Stimulated activated CD8-positive, alpha-beta memory T cell treated with anti-CD3 and anti-CD28 coated beads, Interleukin-12 subunit alpha, Interleukin-12 subunit beta, amount 100 ng/mL, for 4 hours (primary cell): ENCODE results near the gene UBE2N.

Experiments used
- DNase-seq: peaks from one replicate; pipeline ENCODE4 v3.0.0-alpha.2; 2020; ENCODE audit warnings: low read depth

The UBE2N gene

GRCh38 chr12:93379981-93380361, 61.8 kb downstream of the UBE2N start:
- DNase-seq = no peak

- DNase-seq = no peak
Measured at GRCh38 chr12:93379326-93379980, 62.3 kb downstream of the UBE2N start.

- no peak for DNase-seq
Measured at GRCh38 chr12:93378998-93379325, 62.8 kb downstream of the UBE2N start.

GRCh38 chr12:93378196-93378997, 63.4 kb downstream of the UBE2N start:
- DNase-seq = peak; percentile 41

GRCh38 chr12:93377252-93378195, 64.2 kb downstream of the UBE2N start, which contains the start of gene NUDT4:
Gene NUDT4, plus strand, starts transcription at chr12:93377925. Its CDS starts 398 bp downstream, at chr12:93378323.
- peak; percentile 96 for DNase-seq

- DNase-seq = no peak
Measured at GRCh38 chr12:93376436-93377251, 65.1 kb downstream of the UBE2N start.

GRCh38 chr12:93375906-93376305, 65.8 kb downstream of the UBE2N start:
- DNase-seq = no peak

- DNase-seq = no peak
Measured at GRCh38 chr12:93373961-93374656, 67.6 kb downstream of the UBE2N start.

- no peak for DNase-seq
Measured at GRCh38 chr12:93370947-93371346, 70.8 kb downstream of the UBE2N start.

- no peak for DNase-seq
Measured at GRCh38 chr12:93369505-93369904, 72.2 kb downstream of the UBE2N start.

- DNase-seq = no peak
Measured at GRCh38 chr12:93368766-93369165, 73.0 kb downstream of the UBE2N start.

- no peak for DNase-seq
Measured at GRCh38 chr12:93366422-93366821, 75.3 kb downstream of the UBE2N start.

GRCh38 chr12:93365616-93366405, 75.9 kb downstream of the UBE2N start:
- no peak for DNase-seq

GRCh38 chr12:93363841-93364297, 77.9 kb downstream of the UBE2N start:
- no peak for DNase-seq

GRCh38 chr12:93361151-93361919, 80.4 kb downstream of the UBE2N start:
- DNase-seq = no peak

- DNase-seq = no peak
Measured at GRCh38 chr12:93360688-93361087, 81.1 kb downstream of the UBE2N start.

- no peak for DNase-seq
Measured at GRCh38 chr12:93358821-93359220, 82.9 kb downstream of the UBE2N start.

GRCh38 chr12:93358058-93358457, 83.7 kb downstream of the UBE2N start:
- no peak for DNase-seq

GRCh38 chr12:93356214-93356613, 85.5 kb downstream of the UBE2N start:
- DNase-seq = no peak
